HG02623 (cell line): Measurements from ENCODE around the gene SPOCK2.

Experiments used
- ATAC-seq: cut with Tn5 transposase; IDR thresholded peaks from one replicate; pipeline ENCODE4 v1.9.1; 2021; ENCODE audit warnings: moderate library complexity; ENCODE audit not compliant: unreplicated experiment

The SPOCK2 gene

GRCh38 chr10:72074574-72075375 lies 13.6 kb downstream of the SPOCK2 start:
- no peak for ATAC-seq

GRCh38 chr10:72073708-72074573 lies 14.4 kb downstream of the SPOCK2 start:
- no peak for ATAC-seq

- ATAC-seq: no peak
Measured at GRCh38 chr10:72072639-72073038, 15.7 kb downstream of the SPOCK2 start.

- no peak for ATAC-seq
Measured at GRCh38 chr10:72072046-72072445, 16.3 kb downstream of the SPOCK2 start.

GRCh38 chr10:72069751-72070526 lies 18.4 kb downstream of the SPOCK2 start:
- no peak for ATAC-seq

- ATAC-seq: no peak
Measured at GRCh38 chr10:72068901-72069446, 19.4 kb downstream of the SPOCK2 start.

GRCh38 chr10:72068126-72068765 lies 20.1 kb downstream of the SPOCK2 start:
- ATAC-seq: no peak

- no peak for ATAC-seq
Measured at GRCh38 chr10:72067463-72068125, 20.8 kb downstream of the SPOCK2 start.

- ATAC-seq: no peak
Measured at GRCh38 chr10:72066318-72067284, 21.8 kb downstream of the SPOCK2 start.

GRCh38 chr10:72065439-72066025 lies 22.8 kb downstream of the SPOCK2 start:
- ATAC-seq: no peak

- ATAC-seq: no peak
Measured at GRCh38 chr10:72063703-72064391, 24.5 kb downstream of the SPOCK2 start.

GRCh38 chr10:72062832-72063702 lies 25.3 kb downstream of the SPOCK2 start:
- no peak for ATAC-seq

GRCh38 chr10:72062382-72062781 lies 26.0 kb downstream of the SPOCK2 start:
- ATAC-seq: no peak

GRCh38 chr10:72061930-72062329 lies 26.4 kb downstream of the SPOCK2 start:
- no peak for ATAC-seq

- ATAC-seq: no peak
Measured at GRCh38 chr10:72061491-72061890, 26.9 kb downstream of the SPOCK2 start.

GRCh38 chr10:72059843-72060822 lies 28.2 kb downstream of the SPOCK2 start:
- ATAC-seq: no peak
